Gastroesophageal sphincter (tissue), 3 donors: ENCODE data around the gene ZNF821.

Source experiments
- CTCF ChIP-seq, 4 experiments: fragments of 200-600 bp in 2 of 4; fragments of 450-650 bp in 2 of 4; sonication (generic) in 1 of 4; IDR thresholded peaks; one replicate each; pipeline ENCODE4 v1.5.1; 2017 to 2019; ENCODE audit warnings: antibody characterized with exemption in 4 of 4, mild to moderate bottlenecking in 2 of 4, moderate library complexity in 2 of 4
- EP300 ChIP-seq: sonication (generic); formaldehyde crosslinking; IDR thresholded peaks from one replicate; pipeline ENCODE4 v1.6.1; 2017; ENCODE audit warnings: antibody characterized with exemption, mild to moderate bottlenecking
- POLR2A ChIP-seq, 2 donors: fragments of 450-650 bp; IDR thresholded peaks; one replicate each; pipeline ENCODE4 v1.6.1; 2017; ENCODE audit warnings: antibody characterized with exemption in 2 of 2, mild to moderate bottlenecking in 2 of 2, moderate library complexity in 1 of 2
- POLR2AphosphoS5 ChIP-seq: sonication (generic); formaldehyde crosslinking; IDR thresholded peaks from one replicate; pipeline ENCODE4 v1.6.1; 2017; ENCODE audit warnings: antibody characterized with exemption

GRCh38 chr16:71869089-71869488, 14.9 kb downstream of the ZNF821 start:
- no peak for TF ChIP-seq POLR2A (IDR thresholded peaks at IDR 0.05)
- TF ChIP-seq CTCF (IDR thresholded peaks at IDR 0.05): no peak
- no peak for TF ChIP-seq EP300
- TF ChIP-seq POLR2AphosphoS5: no peak
